H9 (cell line): Measurements from ENCODE around the gene EPB41L4A. TPM values are rescaled to one million over a fixed set of nuclear protein-coding genes. Genes with fewer than 3 reads are reported as not detected.

ENCODE experiments used
- DNase-seq: peaks from one replicate; pipeline ENCODE4 v3.0.0-alpha.2; 2017
- H2AFZ ChIP-seq: one replicate; pipeline ENCODE4 v1.6.1; 2013; ENCODE audit warnings: mild to moderate bottlenecking, low read length, control low read depth, moderate library complexity
- H2AK5ac ChIP-seq: 2 replicates; pipeline ENCODE4 v1.6.1; 2013; ENCODE audit warnings: low read length, control low read depth, mixed read lengths; ENCODE audit not compliant: insufficient read length
- H2BK120ac ChIP-seq: one replicate; pipeline ENCODE4 v1.6.1; 2013; ENCODE audit warnings: low read depth, mild to moderate bottlenecking, low read length, control low read depth, inconsistent platforms; ENCODE audit not compliant: poor library complexity, severe bottlenecking
- H2BK12ac ChIP-seq: 2 replicates; pipeline ENCODE4 v1.6.1; 2013; ENCODE audit warnings: low read length, control low read depth, mixed read lengths, low read depth; ENCODE audit not compliant: insufficient read length
- H2BK15ac ChIP-seq: 2 replicates; pipeline ENCODE4 v1.6.1; 2013; ENCODE audit warnings: low read depth, low read length, control low read depth
- H2BK20ac ChIP-seq: one replicate; pipeline ENCODE4 v1.6.1; 2013; ENCODE audit warnings: low read depth, mild to moderate bottlenecking, low read length, control low read depth, inconsistent platforms; ENCODE audit not compliant: poor library complexity, severe bottlenecking
- H2BK5ac ChIP-seq: 2 replicates; pipeline ENCODE4 v1.6.1; 2013; ENCODE audit warnings: low read length, control low read depth, mixed read lengths; ENCODE audit not compliant: insufficient read length
- H3K14ac ChIP-seq: 2 replicates; pipeline ENCODE4 v1.6.1; 2013; ENCODE audit warnings: low read length, control low read depth; ENCODE audit not compliant: insufficient read depth
- H3K18ac ChIP-seq: 2 replicates; pipeline ENCODE4 v1.6.1; 2013; ENCODE audit warnings: low read depth, mild to moderate bottlenecking, mixed read lengths, low read length, control low read depth; ENCODE audit not compliant: insufficient read length
- H3K23ac ChIP-seq: 2 replicates; pipeline ENCODE4 v1.6.1; 2013; ENCODE audit warnings: low read length, control low read depth, mixed read lengths, low read depth; ENCODE audit not compliant: insufficient read length
- H3K23me2 ChIP-seq: 2 replicates; pipeline ENCODE4 v1.6.1; 2013; ENCODE audit warnings: low read depth, mild to moderate bottlenecking, mixed read lengths, low read length, control low read depth; ENCODE audit not compliant: insufficient read length, poor library complexity, severe bottlenecking
- H3K27ac ChIP-seq: 2 replicates; pipeline ENCODE4 v1.5.1; 2013; ENCODE audit warnings: low read length, control low read depth, mixed read lengths, low read depth; ENCODE audit not compliant: insufficient read length
- H3K27me3 ChIP-seq: 2 replicates; pipeline ENCODE4 v1.6.1; 2013; ENCODE audit warnings: low read length, control low read depth, inconsistent platforms; ENCODE audit not compliant: insufficient read depth
- H3K4ac ChIP-seq: 2 replicates; pipeline ENCODE4 v1.6.1; 2013; ENCODE audit warnings: low read depth, mild to moderate bottlenecking, control low read depth, inconsistent platforms, low read length, moderate library complexity
- H3K4me1 ChIP-seq: 2 replicates; pipeline ENCODE4 v1.6.1; 2013; ENCODE audit warnings: low read length, control low read depth, inconsistent platforms; ENCODE audit not compliant: insufficient read depth
- H3K4me2 ChIP-seq: 2 replicates; pipeline ENCODE4 v1.6.1; 2013; ENCODE audit warnings: low read length, control low read depth, mixed read lengths; ENCODE audit not compliant: insufficient read length, insufficient read depth
- H3K56ac ChIP-seq: 2 replicates; pipeline ENCODE4 v1.6.1; 2013; ENCODE audit warnings: low read depth, mild to moderate bottlenecking, mixed read lengths, low read length, control low read depth; ENCODE audit not compliant: insufficient read length
- H3K79me1 ChIP-seq: 2 replicates; pipeline ENCODE4 v1.6.1; 2013; ENCODE audit warnings: low read depth, mild to moderate bottlenecking, moderate library complexity, low read length, control low read depth, inconsistent platforms; ENCODE audit not compliant: insufficient read depth, poor library complexity, severe bottlenecking
- H3K79me2 ChIP-seq: 2 replicates; pipeline ENCODE4 v1.6.1; 2013; ENCODE audit warnings: low read length, control low read depth, inconsistent platforms; ENCODE audit not compliant: insufficient read depth
- H3K9ac ChIP-seq: 2 replicates; pipeline ENCODE4 v1.6.1; 2013; ENCODE audit warnings: low read length, control low read depth, mixed read lengths; ENCODE audit not compliant: insufficient read length; ENCODE audit errors: extremely low read depth
- H3K9me3 ChIP-seq: one replicate; pipeline ENCODE4 v1.6.1; 2013; ENCODE audit warnings: low read depth, low read length, inconsistent platforms; ENCODE audit not compliant: control insufficient read depth
- H3T11ph ChIP-seq: one replicate; pipeline ENCODE4 v1.6.1; 2013; ENCODE audit warnings: mild to moderate bottlenecking, low read length, control low read depth, inconsistent platforms
- H4K20me1 ChIP-seq: one replicate; pipeline ENCODE4 v1.6.1; 2013; ENCODE audit not compliant: control insufficient read depth, insufficient read length, insufficient read depth
- H4K5ac ChIP-seq: 2 replicates; pipeline ENCODE4 v1.6.1; 2013; ENCODE audit warnings: low read depth, mild to moderate bottlenecking, mixed read lengths, low read length, control low read depth; ENCODE audit not compliant: insufficient read length
- H4K8ac ChIP-seq: replicated peaks from 2 replicates; pipeline ENCODE4 v1.6.1; 2013; ENCODE audit warnings: low read length, control low read depth, mixed read lengths, low read depth; ENCODE audit not compliant: insufficient read length
- H4K91ac ChIP-seq: 2 replicates; pipeline ENCODE4 v1.6.1; 2013; ENCODE audit warnings: low read depth, mild to moderate bottlenecking, moderate library complexity, mixed read lengths, low read length, control low read depth; ENCODE audit not compliant: insufficient read length
- H3K27ac Mint-ChIP-seq, 3 experiments: 2 replicates in 2 of 3; 3 replicates in 1 of 3; pipeline ENCODE4 v1.8.0; 2020 to 2021; ENCODE audit warnings: mixed read lengths in 3 of 3, mild to moderate bottlenecking in 1 of 3, moderate library complexity in 1 of 3
- H3K27me3 Mint-ChIP-seq: 2 replicates; pipeline ENCODE4 v1.8.0; 2021; ENCODE audit warnings: low read depth, mild to moderate bottlenecking, moderate library complexity, mixed read lengths
- H3K36me3 Mint-ChIP-seq, 3 experiments: 2 replicates in 2 of 3; 3 replicates in 1 of 3; pipeline ENCODE4 v1.8.0; 2020 to 2021; ENCODE audit warnings: low read depth in 3 of 3, mixed read lengths in 3 of 3; ENCODE audit not compliant: insufficient read depth in 1 of 3
- H3K4me1 Mint-ChIP-seq, 2 experiments: 2 replicates each; pipeline ENCODE4 v1.8.0; 2020; ENCODE audit warnings: mixed read lengths in 2 of 2
- H3K4me3 Mint-ChIP-seq, 2 experiments: 2 replicates in 1 of 2; 3 replicates in 1 of 2; pipeline ENCODE4 v1.8.0; 2020 to 2021; ENCODE audit warnings: mild to moderate bottlenecking in 2 of 2, mixed read lengths in 2 of 2, moderate library complexity in 1 of 2
- H3K9me3 Mint-ChIP-seq, 2 experiments: 2 replicates in 1 of 2; 3 replicates in 1 of 2; pipeline ENCODE4 v1.8.0; 2020; ENCODE audit warnings: mild to moderate bottlenecking in 2 of 2, mixed read lengths in 2 of 2, moderate library complexity in 1 of 2
- CTCF ChIP-seq: fragments of 200-600 bp; sonication (generic); conservative IDR thresholded peaks from 3 replicates; pipeline ENCODE4 v1.8.0; 2021; ENCODE audit warnings: antibody characterized with exemption, mild to moderate bottlenecking
- whole genome bisulfite sequencing: extraction: QIAGEN DNeasy Blood & Tissue Kit; methylation state at CpG from one replicate; pipeline ENCODE4 v1.1.7; 2013; ENCODE audit warnings: missing lambda C conversion rate, low lambda C conversion rate, mixed read lengths; ENCODE audit not compliant: insufficient read length; ENCODE audit errors: extremely low coverage; 5-methylcytosine and 5-hydroxymethylcytosine counted together
- total RNA-seq: library from RNA; stranded (reverse); gene quantifications from 2 replicates; pipeline ENCODE4 v1.2.1, GENCODE V29; 2021

EPB41L4A gene
- total RNA-seq, 1 experiment from 2014 or later: 4.9 TPM

GRCh38 chr5:112318346-112318745, 100.7 kb downstream of the EPB41L4A start:
- Mint-ChIP-seq H3K9me3 (no peaks in the 10 kb centered on the region), H3K27me3 (no peaks in the 10 kb centered on the region), H3K4me1 (peaks cover 10 to 14% of the 10 kb centered on the region in 2 experiments), H3K36me3 (no peaks in the 10 kb centered on the region), H3K4me3 (no peak overlapping the region), H3K27ac (no peak overlapping the region)
- no peak overlapping the region for H2BK5ac ChIP-seq
- no peak overlapping the region for H3K9ac ChIP-seq
- no peak for TF ChIP-seq CTCF
- H3K9me3 ChIP-seq: no peaks in the 10 kb centered on the region
- H3K56ac ChIP-seq: no peak overlapping the region
- no peak overlapping the region for H2BK20ac ChIP-seq
- no peak for DNase-seq
- no peak overlapping the region for H4K5ac ChIP-seq
- no peaks in the 10 kb centered on the region for H4K20me1 ChIP-seq
- no peak overlapping the region for H3K27ac ChIP-seq
- no peak overlapping the region for H3T11ph ChIP-seq
- no peak overlapping the region for H4K8ac ChIP-seq
- no peaks in the 10 kb centered on the region for H3K79me1 ChIP-seq
- H3K4me2 ChIP-seq: no peak overlapping the region
- no peaks in the 10 kb centered on the region for H3K23me2 ChIP-seq
- no peak overlapping the region for H2AK5ac ChIP-seq
- no peak overlapping the region for H3K23ac ChIP-seq
- no peaks in the 10 kb centered on the region; the same call in 1 of the 2 replicates for H3K4me1 ChIP-seq
- H3K14ac ChIP-seq: no peak overlapping the region
- no peak overlapping the region for H2BK120ac ChIP-seq
- H2BK12ac ChIP-seq: no peak overlapping the region
- H3K18ac ChIP-seq: no peak overlapping the region
- H3K4ac ChIP-seq: no peak overlapping the region
- no peak overlapping the region for H4K91ac ChIP-seq
- H2AFZ ChIP-seq: no peak overlapping the region
- H3K79me2 ChIP-seq: no peaks in the 10 kb centered on the region
- WGBS: no CpG with 5 or more reads among the region's 2 CpGs
- H2BK15ac ChIP-seq: no peak overlapping the region
- H3K27me3 ChIP-seq: no peaks in the 10 kb centered on the region
